NCI-H187 (cell line): ENCODE results near the gene GNAL.
A peak's percentile ranks its signal among the peaks of the same experiment; 100 is the strongest.

Experiments used
- DNase-seq, 2 experiments: peaks; one replicate each; lab custom pipeline; 2025; lab: John Stamatoyannopoulos, UW

GNAL gene

DNA sequence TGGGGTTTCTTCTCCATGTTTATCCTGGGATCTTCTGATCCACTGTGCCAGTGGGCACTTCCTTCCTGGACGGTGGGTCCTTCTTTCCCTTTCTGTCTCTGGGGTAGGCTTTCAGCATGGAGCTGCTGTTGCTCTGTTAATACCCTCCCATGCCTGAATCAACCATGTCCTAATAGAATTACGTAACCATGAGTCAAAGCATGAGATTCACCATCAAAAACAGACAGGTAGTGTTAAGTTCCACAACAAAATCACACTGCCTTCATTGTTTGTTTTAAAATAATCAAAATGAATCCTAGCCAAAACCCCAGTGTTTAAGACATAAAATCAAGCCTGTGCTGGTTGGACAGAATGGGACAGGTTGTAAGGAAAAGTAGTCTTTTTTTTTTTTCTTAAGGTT is 37.5 kb downstream of the GNAL start:
- DNase-seq, result no peak

DNA sequence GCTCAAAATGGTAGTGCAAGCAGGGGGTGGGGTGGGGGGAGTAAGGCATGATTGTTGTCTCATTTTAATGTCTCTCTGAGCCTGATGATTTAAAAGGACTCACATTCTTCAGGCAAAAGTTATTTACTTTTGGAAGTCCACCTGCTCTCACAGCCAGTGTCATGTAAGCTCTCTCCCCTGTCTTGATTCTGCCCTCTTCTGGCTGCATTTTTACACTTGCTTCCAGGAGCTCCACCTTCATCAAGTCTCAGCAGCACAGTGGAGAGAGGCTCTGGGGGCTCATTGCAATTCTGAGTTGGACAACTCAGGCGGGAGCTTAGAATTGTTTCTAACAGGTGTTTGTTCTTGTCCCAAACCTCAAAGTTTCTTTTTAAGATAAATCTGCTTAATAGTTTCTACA is 39.2 kb downstream of the GNAL start:
- DNase-seq, result no peak

DNA sequence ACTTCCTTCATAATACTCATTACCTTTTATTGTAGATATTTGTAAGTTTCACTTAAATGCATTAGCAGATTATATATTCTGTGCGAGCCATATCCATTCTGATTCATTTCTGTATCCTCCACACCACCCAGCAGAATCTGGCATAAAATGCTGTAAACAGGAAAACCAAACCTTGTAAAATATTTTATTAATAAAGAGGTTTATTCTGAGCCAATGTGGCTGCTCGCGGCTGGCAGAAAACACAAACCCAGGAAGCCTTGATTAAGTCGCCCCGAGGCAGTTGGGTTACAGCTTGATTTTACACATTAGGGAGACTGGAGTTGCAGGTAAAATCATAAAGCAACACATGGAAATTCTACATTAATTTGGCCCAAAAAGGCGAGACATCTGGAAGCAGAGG is 40.5 kb downstream of the GNAL start:
- no peak for DNase-seq

DNA sequence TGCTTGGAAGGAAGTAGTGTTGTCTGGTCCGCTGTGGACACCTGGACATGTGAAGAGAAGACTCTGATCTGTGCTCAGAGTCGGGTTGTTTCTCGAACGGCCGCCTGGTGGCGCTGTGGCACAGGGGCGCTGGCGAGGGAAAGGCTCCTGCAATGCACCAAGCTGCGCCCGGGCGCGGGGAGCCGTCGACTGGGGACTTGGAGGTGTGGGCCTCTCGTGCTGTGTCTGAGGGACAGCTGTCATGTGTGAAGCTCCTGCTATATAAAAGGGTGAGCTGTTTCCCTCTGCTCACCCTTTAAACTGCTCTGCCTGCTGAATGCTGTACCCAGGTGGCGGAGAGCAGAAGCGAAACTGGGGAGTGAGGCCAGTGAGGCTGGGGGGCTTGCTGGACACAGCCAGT is 44.0 kb downstream of the GNAL start:
- peak; percentile 15 to 42 for DNase-seq

DNA sequence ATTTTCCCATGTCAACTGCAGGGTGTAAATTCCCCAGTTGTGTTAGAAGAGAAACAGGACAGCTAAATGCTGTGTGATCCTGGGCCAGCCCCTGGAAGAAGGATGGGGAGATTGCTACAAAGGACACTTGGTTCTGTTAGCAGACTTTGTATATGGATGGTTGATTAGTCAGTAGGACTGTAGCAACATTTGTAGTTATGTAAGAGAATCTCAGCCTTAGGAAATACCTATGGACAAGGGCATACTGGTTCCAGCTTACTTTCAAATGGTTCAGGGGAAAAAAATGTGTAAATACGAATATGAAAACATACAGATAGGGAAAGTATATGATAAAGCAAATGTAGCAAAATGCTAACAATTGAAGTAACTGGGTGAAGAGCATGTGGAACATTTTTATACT is 47.6 kb downstream of the GNAL start:
- DNase-seq, result no peak

DNA sequence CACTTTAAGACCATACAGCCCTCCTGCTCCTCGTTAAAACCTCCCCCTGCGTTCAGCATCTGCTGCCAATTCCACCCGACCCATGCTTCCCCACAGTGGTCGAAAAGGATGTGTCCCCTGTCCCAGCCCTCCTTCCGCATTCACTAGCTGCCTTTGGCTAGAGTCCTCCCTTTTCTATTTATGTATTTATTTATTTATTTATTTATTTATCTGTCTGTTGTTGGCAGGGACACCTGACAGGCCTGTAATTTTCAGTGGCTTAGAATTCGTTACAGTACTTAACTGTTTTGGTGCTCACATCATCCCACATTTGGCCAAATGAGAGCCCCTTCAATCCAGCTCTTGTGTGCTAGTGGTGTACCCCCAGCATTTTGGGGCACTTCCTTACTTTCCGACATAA is 50.8 kb downstream of the GNAL start:
- no peak for DNase-seq

DNA sequence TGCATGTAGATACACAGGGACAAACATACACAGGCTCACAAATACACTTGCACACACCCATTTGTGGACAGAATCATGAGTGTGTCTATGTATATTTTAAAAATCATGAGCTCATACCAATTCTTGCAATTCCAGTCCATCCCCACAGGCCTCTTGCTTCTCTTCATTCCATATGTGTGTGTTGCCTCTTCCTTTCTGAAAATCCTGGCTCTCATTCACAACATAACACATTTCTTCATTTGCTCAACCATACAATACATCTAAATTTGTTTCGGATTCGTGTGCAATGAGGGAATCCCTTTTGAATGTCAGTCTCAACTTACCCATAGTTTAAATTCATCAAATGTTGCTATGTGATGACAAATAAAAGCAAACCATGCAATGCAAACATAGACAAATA is 51.4 kb downstream of the GNAL start:
- no peak for DNase-seq

DNA sequence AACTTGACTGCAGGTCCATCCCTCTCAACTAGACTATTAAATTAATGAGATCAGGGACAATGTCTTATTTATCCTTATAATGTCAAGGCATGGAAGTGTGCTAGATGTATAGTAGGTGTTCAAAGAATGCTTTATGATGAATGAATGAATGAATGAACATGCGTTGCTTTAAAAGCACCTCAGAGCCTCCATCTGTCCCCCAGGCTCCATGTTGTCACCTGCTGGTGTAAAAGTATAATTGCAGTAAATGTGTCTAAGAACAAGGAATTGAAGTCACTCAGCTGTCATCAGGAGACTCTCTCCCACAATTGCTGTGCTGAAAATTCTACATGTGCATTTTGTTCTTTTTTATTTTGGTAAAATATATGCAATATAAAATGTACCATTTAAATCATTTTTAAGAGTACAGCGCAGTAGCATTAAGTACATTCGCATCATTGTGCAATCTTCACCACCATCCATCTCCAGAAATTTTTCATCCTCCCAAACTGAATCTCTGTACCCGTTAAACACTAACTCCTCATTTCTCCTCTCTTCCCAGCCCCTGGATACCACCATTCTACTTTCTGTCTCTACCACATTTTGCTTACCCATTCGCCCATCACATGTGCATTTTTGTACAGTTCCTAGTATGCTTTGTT is 52.6 kb downstream of the GNAL start:
- DNase-seq, result no peak

DNA sequence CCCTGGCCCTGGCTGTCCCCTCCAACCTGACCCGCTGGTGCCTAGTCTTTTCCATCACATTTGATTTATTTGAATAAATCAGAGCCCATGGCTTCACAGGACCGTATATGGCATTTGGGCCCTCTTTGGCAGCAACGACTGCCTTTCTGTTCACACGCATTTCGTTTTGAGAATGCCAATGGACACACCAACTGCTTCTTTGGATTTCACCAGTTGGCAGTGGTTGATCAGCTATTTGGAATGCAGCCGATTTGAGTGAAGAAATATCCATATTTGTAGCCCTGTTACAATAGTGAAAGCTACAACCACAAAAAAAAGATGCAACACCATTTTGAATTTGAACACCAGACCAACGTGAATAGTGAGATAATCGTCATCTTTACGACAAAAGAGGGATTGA is 56.5 kb downstream of the GNAL start:
- no peak for DNase-seq

DNA sequence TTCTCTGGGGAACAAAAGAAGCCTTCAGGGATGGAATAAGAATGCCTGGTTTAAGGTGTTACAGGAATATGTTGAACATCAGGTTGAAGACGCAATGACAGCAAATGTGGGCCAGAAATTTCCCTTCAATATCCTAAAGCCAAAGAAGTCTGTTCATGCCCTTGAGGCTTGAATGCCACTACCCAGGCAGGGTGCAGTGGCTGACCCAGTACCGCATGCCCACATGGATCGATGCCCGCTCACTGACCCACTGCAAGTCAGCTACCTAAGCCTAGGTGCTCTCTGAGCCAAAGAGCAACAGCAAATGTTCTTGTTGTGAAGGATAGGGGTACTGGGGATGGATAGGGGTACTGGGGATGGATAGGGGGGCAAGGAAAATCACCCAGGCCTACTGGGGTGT is 58.2 kb downstream of the GNAL start:
- DNase-seq, result no peak

DNA sequence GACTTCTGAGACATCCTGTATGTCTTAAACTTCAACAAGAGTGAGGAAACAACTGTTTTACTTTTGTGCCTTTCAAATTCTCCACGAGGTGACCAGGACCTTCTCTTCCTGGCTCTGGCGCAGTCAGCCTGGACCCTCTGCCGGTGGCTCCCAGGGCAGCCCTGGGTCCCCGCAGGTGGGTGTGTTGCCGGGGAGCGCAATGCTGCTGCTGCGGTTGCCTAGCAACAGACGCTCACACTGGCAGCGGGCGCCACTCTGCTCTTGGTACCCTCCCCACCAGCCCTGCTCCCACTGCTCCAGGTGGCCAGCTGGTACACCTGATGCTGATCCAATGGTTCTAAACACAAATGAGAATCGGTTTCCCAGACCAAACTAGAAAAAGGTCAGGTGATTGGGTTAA is 58.7 kb downstream of the GNAL start:
- peak in 1 of 2 experiments; percentile 25 for DNase-seq

DNA sequence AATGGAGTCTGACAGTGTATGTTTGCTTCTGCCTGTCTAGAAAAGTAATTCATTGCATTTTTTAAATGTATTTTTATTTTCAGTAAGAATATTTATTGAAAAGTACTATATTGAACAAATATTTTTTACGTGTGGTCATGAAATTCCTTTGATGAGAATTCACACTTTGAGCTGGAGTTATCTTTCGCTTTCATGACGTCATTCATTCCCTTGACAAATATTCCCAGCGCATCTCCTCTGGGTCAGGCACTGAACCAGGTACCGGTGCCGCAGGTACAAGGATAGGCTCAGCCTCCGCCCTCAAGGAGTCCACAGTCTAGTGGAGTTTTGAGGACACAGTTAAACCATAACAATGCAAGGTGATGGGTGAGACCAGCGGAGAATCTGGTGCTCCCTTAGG is 60.2 kb downstream of the GNAL start:
- no peak for DNase-seq

DNA sequence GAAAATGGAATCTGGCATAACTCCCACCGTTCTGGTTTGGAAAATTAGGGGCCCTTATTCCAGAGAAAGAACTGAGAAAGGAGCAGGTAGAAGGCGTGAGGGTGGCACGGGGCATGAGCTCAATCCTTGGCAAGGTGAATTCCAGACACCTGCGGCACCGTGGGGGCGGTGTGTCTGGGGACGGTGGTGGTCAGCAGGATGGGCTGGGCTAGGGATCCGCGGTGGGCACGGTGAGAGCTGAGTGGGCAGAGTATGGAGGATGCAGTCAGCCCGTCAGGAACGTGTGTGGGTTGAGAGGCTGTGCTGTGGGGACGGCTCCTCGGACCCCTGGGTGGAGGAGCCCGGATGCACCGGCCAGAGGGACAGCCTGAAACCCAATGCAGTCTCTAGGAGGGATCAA is 61.1 kb downstream of the GNAL start:
- no peak for DNase-seq

DNA sequence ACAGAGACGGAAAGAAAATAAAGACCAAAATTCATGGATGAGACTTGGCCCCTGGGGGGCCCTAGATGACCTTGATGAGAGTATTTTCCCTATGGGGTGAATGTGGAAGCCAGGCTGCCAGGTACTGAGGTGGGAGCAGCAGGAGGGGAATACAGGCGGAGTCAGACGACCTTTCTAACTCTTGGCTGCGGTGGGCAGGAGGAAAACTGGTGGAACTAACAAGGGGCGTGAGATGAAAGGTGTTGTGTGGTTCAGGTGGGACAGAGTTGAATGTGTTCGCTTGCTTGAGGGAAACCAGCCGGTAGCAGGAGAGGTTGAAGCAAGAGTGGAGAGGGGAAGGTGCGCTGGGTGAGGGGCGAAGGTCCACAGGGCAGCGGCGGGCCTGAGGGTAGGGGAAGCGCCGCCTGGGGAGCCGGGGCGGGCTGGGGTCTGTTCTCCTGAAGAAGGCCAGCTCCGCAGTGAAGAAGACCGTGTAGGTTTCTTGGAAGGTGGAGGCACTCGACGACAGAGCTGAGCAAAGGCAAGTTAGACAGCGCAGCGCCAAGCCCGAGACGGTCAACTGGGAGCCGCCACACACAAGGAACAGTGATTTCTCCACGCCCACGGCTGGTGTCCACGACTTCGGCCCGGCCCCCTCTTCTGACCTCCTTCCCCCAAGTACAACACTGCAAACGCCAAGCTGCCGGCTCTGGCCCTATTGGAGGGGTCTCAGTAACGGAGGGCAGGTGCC is 61.7 kb downstream of the GNAL start:
- no peak for DNase-seq

DNA sequence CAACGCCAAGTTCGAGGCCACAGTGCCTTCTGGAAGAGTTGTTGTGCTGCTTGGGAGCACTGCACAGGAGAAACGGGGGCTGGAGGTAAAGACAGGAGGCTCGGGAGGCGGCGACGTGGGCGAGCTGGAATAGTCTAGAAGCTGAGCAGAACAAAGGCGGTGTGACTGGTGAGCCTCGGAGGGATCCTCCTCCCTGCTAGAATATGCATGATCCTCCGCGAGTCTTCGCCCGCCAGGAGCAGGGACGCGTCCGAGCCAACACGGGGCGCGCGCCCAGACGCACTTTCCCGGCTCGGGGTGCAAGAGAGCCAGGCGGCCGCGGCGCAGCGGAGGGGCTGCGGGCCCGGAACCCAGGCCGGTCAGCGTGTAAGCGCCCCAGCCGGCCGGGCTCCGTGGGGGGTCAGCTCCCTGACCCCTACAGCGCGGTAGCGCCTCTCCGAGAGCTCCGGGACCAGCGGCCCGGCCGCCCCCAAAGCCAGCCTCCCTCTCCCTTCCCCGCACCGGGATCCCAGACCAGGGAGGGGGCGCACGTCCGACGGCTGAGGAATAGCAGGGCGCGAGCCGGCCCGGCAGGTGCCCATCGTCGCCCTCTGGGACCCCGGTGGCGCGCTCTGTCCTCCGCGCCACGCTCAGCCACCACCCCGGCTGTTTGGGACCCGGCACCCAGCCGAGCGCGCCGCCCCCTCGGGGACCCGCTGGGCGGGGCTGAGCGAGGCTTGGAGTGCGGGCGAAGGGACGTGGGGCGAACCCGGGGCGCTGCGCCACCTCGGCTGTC is 62.5 kb downstream of the GNAL start:
- no peak for DNase-seq

DNA sequence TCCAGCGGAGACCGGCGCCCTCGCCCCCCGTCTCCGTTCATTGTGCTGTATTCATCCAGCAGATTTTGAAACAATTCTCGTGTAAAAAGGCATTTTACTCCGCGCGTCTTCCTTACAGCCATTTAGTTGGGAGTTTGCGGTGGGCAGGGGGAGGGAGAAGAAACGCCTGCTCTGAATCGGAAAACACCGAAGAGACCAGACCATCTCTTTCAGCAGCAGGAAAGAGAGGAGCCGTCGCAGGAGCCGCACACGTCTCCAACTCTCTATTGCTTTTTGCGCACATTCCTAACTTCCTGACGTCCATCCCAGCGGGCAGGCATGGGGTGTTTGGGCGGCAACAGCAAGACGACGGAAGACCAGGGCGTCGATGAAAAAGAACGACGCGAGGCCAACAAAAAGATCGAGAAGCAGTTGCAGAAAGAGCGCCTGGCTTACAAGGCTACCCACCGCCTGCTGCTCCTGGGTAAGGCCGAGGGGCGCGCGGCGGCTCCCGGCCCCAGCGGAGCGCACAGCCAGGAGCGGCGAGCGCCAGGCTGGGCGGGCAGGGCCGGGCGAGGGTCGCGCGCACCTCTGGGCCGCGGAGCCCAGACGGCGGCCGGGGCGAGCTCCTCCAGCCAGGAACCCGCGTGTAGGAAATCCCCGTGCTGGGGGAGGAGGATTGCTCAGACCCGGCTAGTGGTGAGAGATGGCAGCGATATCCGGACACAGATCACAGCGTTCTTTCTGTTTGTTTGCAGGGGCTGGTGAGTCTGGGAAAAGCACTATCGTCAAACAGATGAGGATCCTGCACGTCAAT is 63.2 kb downstream of the GNAL start:
- DNase-seq, result no peak

DNA sequence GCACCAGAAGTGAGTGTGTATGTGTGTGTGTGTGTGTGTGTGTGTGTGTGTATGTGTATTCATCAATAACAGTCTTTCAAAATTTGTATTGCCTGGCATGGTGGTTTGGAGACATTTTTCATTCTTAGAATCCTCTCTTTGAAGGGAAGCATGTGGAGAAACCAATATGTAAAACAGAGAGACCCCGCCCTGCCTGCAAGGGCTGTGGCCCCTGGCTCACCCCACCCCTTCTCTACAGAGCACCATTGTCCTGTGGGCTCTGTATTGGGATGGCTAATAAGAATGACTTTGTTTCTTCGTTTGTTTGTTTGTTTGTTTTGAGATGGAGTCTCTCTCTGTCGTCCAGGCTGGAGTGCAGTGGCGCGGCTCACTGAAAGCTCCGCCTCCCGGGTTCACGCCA is 65.9 kb downstream of the GNAL start:
- DNase-seq, result no peak

DNA sequence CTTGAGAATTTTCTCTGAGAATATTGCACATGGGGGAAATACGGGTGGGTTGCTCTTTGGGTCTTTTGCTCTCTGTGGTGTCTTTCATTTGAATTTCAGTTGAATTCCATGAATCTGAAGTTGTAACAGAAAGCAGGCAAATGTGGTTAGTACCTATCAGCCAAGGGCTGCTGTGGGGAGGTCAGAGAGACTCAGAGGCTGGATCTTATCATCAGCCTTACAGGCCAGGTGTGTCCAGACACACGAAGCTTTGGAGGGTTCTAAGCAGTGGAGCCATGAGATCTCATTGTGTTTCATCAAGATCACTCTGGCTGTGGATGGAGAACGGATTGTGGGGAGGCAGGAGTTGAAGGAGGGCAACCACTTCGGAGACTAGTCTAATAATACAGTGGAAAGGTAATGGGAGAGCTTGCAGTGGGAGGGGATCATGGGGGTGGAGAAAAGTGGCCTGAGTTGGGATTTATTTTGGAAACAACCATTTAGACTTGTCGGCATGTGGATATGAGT is 68.1 kb downstream of the GNAL start:
- no peak for DNase-seq

DNA sequence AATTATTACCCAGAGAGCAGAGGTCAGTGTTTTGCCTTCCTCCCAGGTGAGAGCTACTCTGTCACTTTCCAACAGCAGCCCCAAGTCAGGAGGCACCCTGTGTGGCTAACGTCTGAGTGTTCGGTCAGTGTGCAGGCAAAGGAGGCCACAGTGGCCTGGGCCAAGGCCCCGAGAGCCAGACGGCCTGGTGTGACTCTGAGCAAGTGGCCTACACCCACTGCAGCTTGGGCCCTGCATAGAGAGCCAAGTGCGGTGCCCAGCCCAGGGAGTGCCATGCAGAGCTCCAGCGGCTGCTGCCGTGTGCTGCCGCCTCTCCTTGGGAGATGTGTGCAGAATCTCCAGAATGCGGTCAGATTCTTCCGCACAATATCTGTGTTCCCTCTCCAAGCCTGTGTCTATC is 70.4 kb downstream of the GNAL start:
- DNase-seq, result no peak

DNA sequence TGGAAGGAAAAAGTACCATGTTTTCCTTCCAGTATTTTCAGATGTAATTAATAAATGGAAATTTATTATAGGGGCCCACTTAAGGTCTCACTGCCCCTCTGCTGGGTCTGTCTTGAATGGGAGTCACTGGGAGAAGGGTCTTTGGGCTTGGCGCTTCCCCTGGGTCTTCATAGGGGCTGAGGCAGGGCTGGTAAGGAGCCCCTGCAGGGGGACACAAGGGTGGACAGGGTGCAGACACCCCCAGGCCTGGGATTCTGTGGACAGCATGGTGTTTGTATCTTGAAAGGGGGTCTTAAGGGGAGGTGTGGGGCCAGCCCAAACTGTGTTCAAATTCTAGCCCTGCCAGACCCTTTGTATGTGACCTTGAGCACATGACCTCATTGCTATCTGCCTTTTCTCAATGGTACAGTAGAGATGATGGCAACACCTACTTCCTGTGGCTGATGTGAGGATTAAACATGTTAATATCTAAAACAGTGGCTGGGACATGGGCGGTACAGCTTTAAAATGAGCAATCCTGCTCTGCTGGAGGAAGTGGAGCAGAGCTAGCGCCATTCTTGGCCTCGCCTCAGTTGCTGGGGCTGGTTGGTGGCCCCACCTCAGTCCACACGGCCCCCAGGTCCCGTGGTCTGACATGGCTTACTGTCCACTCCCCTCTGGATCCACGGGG is 71.6 kb downstream of the GNAL start:
- no peak for DNase-seq

DNA sequence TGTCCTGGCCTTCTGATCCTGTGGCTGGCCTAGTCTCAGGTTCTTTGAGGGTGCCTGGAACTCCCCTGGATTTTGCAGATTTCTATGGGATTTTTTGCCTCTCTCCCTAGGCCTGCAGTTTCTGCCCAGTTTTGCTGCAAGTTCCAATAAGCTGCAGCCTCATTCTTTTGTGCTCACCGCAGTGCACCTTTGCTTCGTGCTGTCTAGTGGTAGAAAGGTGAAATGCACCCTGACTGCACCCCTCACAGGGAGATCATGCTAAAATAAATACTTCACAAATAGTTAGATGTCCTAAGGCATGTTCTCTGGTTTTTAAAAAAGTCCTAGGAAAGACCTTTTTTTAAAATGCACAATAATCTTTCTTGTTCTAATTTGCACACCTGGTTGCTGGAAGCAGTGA is 72.5 kb downstream of the GNAL start:
- DNase-seq, result no peak

DNA sequence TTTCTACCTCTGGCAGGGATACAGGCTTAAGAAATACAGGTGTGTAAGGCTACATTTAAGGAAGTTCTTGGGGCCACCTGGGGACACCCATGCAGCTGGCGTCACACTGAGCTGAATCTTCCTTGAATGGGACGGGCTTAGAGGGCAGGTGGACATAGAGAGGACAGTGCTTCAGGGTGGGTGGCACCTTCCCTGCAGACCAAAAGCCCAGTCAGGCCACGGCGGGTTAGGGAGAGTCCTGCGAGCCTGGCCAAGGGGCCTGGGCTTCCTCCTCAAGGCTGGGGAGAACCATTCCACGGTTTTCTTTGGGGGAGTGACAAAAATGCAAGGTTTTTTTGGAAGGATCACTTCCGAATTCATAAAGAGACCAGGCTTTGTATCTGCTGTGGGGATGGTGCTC is 73.4 kb downstream of the GNAL start:
- DNase-seq, result no peak
